ENCODE results near the gene JADE3. TPM values are rescaled to one million over a fixed set of nuclear protein-coding genes. Genes with fewer than 3 reads are reported as not detected.

The JADE3 gene
- total RNA-seq = 3.0 and 3.8 TPM in 2 replicates

DNA sequence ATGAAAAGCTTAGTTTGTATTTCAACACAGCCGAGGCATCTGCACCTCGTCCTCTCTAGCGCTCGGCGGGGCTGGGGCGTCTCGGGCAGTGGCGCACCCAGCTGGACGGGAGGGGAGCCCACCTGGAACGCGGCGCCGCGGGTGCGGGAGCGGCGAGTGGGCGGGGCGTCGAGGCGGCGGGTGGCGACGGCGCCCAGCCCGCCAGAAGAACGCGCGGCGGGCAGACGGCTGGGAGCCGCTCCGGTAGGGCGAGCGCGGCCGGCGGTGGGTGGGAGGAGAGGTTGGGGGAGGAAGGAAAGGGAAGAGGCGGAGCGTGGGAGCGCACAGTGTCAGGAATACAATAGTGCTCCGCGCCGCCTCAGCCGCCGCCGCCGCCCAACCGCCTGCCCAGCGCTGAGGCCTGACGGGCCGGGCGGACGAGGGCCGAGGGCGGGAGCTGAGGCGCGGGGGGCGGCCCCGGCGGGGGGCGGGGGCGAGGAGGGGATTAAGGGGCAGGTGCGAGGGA is at the start of gene JADE3:
Gene JADE3 (plus strand): TSS at position 324 of the 505 bp plus-strand sequence. CDS start 72,474 bp downstream, outside the sequence.
- Mint-ChIP-seq H3K36me3 (ENCODE audit: low read depth) (no peaks in the 10 kb centered on the region), H3K27me3 (ENCODE audit: low read depth) (peaks cover 59% of the 10 kb centered on the region), H3K9me3 (no peaks in the 10 kb centered on the region), H3K4me3 (ENCODE audit: low read depth) (peak within 1 kb of the TSS; percentile 79), H3K27ac (no peak within 1 kb of the TSS), H3K4me1 (ENCODE audit: low read depth) (peaks cover 11% of the 10 kb centered on the region)
- DNase-seq (ENCODE audit: low spot score) = peak; percentile 11
- intact Hi-C loops (cut with micrococcal nuclease) = no loop called here

DNA sequence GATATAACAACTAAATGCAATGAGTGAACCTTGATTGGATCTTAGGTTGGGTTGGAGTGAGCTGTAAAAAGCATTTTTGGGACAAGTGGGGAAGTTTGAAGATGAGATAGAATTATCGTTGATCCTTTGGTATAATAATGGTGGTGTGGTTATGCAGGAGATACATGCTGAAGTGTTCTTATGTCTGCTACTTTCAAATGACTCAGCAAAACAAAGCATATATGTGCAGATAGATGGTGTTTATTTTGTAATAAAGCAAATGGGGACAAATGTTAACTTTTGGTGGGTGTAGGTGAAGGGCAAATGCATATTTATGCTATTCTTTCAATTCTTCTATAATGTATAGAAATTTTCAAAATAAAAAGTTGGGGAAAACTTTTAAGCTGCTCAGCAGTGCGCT is 49.1 kb upstream of the JADE3 start:
- no peak for DNase-seq (ENCODE audit: low spot score)
- no peaks in the 10 kb centered on the region for H3K9me3 Mint-ChIP-seq
- no peak overlapping the region for H3K4me3 Mint-ChIP-seq (ENCODE audit: low read depth)
- H3K27me3 Mint-ChIP-seq (ENCODE audit: low read depth) = no peaks in the 10 kb centered on the region
- no peaks in the 10 kb centered on the region for H3K4me1 Mint-ChIP-seq (ENCODE audit: low read depth)
- H3K27ac Mint-ChIP-seq = no peak overlapping the region
- intact Hi-C loops (cut with micrococcal nuclease) = no loop called here
- peaks cover 23% of the 10 kb centered on the region for H3K36me3 Mint-ChIP-seq (ENCODE audit: low read depth)

DNA sequence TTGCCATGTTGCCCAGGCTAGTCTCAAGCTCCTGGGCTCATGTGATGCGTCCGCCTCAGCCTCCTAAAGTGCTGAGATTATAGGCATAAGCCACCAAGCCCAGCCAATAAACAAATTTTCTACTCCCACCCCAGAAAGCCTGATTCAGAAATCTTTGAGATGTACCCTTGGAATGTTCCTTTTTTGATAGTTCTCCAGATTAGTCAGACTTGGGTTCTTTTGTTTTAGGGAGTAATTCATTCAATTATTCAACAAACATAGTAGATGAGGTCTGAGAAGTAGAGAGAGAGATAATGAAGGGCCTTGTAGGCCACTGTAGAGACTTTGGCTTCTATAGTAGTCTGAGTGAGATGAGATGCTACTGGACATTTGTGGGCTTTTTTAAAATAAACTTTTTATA is 47.6 kb upstream of the JADE3 start:
- Mint-ChIP-seq H3K9me3 (no peaks in the 10 kb centered on the region), H3K27me3 (ENCODE audit: low read depth) (no peaks in the 10 kb centered on the region), H3K4me1 (ENCODE audit: low read depth) (no peaks in the 10 kb centered on the region), H3K27ac (no peak overlapping the region), H3K4me3 (ENCODE audit: low read depth) (no peak overlapping the region), H3K36me3 (ENCODE audit: low read depth) (peaks cover 23% of the 10 kb centered on the region)
- intact Hi-C loops (cut with micrococcal nuclease) = no loop called here
- no peak for DNase-seq (ENCODE audit: low spot score)

DNA sequence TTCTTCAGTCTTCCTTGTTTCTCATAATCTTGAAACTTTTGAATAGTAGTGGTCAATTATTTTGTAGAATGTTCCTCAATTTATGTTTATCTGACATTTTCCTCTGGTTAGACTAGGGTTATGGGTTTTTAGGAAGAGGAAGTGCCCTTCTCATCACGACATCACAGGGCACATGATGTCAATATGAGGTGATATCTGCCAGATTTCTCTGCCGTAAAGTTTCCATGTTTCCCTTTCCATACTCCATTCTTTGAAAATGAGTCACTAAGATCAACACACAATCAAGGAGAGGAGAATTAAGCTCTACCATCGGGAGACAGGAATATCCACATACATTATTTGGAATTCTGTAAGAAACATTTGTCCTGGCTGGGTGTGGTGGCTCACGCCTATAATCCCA is 46.9 kb upstream of the JADE3 start:
- peaks cover 23% of the 10 kb centered on the region for H3K36me3 Mint-ChIP-seq (ENCODE audit: low read depth)
- no peak overlapping the region for H3K27ac Mint-ChIP-seq
- no peak for DNase-seq (ENCODE audit: low spot score)
- no peaks in the 10 kb centered on the region for H3K27me3 Mint-ChIP-seq (ENCODE audit: low read depth)
- intact Hi-C loops (cut with micrococcal nuclease) = no loop called here
- H3K4me1 Mint-ChIP-seq (ENCODE audit: low read depth) = no peaks in the 10 kb centered on the region
- no peak overlapping the region for H3K4me3 Mint-ChIP-seq (ENCODE audit: low read depth)
- no peaks in the 10 kb centered on the region for H3K9me3 Mint-ChIP-seq

DNA sequence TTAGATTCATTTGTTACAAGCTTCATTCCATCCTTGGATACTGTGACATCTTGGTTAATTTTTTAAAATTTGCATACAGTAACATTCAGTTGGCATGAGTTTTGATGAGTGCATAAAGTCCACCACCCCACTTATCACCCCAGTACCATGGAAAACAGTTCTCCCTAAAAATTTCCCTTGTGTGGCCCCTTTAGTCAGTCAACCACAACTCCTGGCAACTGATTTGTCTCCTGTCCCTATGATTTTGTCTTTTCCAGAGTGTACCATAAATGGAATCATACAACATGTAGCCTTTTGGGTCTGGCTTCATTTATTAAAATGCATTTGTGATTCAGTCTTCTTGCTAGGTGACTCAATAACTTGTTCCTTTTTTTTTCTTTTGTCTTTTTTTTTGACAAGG is 45.5 kb upstream of the JADE3 start:
- no peaks in the 10 kb centered on the region for H3K4me1 Mint-ChIP-seq (ENCODE audit: low read depth)
- no peaks in the 10 kb centered on the region for H3K9me3 Mint-ChIP-seq
- no peak overlapping the region for H3K27ac Mint-ChIP-seq
- intact Hi-C loops (cut with micrococcal nuclease) = no loop called here
- no peaks in the 10 kb centered on the region for H3K27me3 Mint-ChIP-seq (ENCODE audit: low read depth)
- peaks cover 17% of the 10 kb centered on the region for H3K36me3 Mint-ChIP-seq (ENCODE audit: low read depth)
- no peak overlapping the region for H3K4me3 Mint-ChIP-seq (ENCODE audit: low read depth)
- DNase-seq (ENCODE audit: low spot score) = no peak

DNA sequence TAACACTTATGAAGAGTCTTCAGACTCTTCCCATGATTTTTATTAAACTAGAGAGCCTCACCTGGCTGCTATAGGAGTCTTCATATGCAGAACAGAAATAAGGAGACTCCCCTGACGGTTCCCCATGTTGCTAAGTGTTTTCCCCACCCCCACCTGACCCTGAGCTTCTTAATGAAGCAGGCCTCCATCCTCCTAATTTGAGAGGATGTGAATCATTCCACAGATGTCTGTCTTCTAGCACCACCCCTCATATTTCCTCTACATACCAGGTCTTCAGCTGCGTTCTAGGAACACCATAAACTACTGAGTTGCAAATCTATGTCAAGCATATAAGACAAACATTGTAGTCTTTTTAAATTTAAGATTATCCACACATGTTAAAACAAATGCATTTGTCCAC is 38.5 kb upstream of the JADE3 start:
- intact Hi-C loops (cut with micrococcal nuclease) = no loop called here
- H3K4me3 Mint-ChIP-seq (ENCODE audit: low read depth) = no peak overlapping the region
- no peak overlapping the region for H3K27ac Mint-ChIP-seq
- H3K9me3 Mint-ChIP-seq = no peaks in the 10 kb centered on the region
- DNase-seq (ENCODE audit: low spot score) = no peak
- peaks cover 3% of the 10 kb centered on the region for H3K36me3 Mint-ChIP-seq (ENCODE audit: low read depth)
- no peaks in the 10 kb centered on the region for H3K27me3 Mint-ChIP-seq (ENCODE audit: low read depth)
- peaks cover 3% of the 10 kb centered on the region for H3K4me1 Mint-ChIP-seq (ENCODE audit: low read depth)

DNA sequence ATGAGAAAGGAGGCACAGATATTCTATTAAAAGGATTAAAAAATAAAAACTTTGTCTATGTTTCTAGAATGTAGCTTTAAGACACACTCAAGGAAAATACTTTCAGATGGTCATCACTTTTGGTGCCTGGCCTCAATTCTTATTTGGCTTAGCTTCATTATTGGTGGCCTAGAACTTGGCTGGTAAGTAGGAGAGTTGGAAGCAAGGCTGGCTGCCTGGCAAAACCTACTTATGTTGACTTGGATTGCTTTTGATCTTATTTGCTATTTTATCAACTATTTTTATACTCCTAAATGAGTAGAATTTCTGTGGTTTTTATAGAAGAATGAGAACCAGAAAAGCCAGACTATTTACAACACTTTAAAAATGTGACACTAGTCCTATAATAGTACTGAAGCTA is 35.3 kb upstream of the JADE3 start:
- no peak for DNase-seq (ENCODE audit: low spot score)

DNA sequence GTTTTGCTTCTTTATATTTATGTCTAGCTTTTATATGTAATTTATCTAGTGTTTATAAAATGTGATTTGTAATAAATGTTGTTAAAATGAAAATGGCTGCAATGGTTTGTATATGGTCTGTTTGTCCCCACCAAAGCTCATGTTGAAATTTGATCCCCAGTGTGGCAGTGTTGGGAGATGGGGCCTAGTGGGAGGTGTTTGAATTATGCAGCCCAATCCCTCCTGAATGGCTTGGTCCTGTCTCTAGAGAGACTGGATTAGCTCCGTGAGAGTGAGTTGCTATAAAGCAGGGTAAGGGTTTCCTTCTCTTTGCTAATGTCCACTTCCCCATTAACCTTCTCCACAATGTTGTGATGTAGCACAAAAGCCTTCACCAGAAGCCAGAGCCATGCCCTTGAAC is 30.0 kb upstream of the JADE3 start:
- H3K4me3 Mint-ChIP-seq (ENCODE audit: low read depth) = no peak overlapping the region
- intact Hi-C loops (cut with micrococcal nuclease) = no loop called here
- H3K36me3 Mint-ChIP-seq (ENCODE audit: low read depth) = peaks cover 3% of the 10 kb centered on the region
- DNase-seq (ENCODE audit: low spot score) = no peak
- no peaks in the 10 kb centered on the region for H3K4me1 Mint-ChIP-seq (ENCODE audit: low read depth)
- no peaks in the 10 kb centered on the region for H3K27me3 Mint-ChIP-seq (ENCODE audit: low read depth)
- H3K27ac Mint-ChIP-seq = no peak overlapping the region
- no peaks in the 10 kb centered on the region for H3K9me3 Mint-ChIP-seq

More for the DNA sequence above, 35.3 kb upstream of the JADE3 start:
- no peaks in the 10 kb centered on the region for H3K9me3 Mint-ChIP-seq
- no peak overlapping the region for H3K4me3 Mint-ChIP-seq (ENCODE audit: low read depth)
- H3K36me3 Mint-ChIP-seq (ENCODE audit: low read depth) = peaks cover 3% of the 10 kb centered on the region
- intact Hi-C loops (cut with micrococcal nuclease) = no loop called here
- H3K27me3 Mint-ChIP-seq (ENCODE audit: low read depth) = no peaks in the 10 kb centered on the region
- H3K27ac Mint-ChIP-seq = no peak overlapping the region
- H3K4me1 Mint-ChIP-seq (ENCODE audit: low read depth) = peaks cover 3% of the 10 kb centered on the region

DNA sequence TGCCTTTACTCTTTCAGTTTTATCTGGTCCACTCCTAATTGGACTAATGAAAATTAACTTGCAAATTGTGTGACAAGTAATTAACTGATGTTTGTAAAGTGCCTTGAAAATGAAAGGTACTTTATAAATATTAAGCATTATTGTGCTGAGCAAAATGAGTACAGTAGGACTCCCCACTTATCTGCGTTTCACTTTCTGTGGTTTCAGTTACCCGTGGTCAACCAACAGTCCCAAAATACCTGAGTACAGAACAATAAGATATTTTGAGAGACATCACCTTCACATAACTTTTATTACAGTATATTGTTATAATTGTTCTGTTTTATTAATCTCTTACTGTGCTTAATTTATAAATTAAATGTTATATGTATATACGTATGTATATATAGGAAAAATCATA is 27.4 kb upstream of the JADE3 start:
- Mint-ChIP-seq H3K27ac (no peak overlapping the region), H3K9me3 (no peaks in the 10 kb centered on the region)

DNA sequence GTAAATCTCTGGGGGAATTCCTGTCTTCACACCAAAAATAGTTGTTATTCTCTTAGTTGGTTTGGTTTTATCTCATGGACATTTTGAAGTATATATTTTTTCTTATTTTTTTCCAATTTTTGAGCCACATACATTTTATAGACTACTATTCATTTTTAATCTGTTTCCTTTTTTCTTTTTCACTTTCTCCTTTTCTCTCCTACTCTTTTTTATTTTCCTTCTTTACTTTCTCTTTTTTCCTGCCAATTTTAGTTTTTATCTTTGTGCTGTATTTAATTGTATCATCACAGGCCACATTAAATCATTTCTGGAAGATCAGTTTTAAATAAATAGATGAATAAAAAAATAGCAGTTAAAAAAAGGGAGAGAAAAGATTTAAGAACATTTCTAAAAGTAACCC is 14.0 kb upstream of the JADE3 start:
- Mint-ChIP-seq H3K9me3 (no peaks in the 10 kb centered on the region), H3K4me3 (ENCODE audit: low read depth) (no peak overlapping the region)

More for the DNA sequence above, 27.4 kb upstream of the JADE3 start:
- Mint-ChIP-seq H3K4me3 (ENCODE audit: low read depth) (no peak overlapping the region), H3K27me3 (ENCODE audit: low read depth) (no peaks in the 10 kb centered on the region), H3K36me3 (ENCODE audit: low read depth) (no peaks in the 10 kb centered on the region), H3K4me1 (ENCODE audit: low read depth) (no peaks in the 10 kb centered on the region)
- no peak for DNase-seq (ENCODE audit: low spot score)
- intact Hi-C loops (cut with micrococcal nuclease) = no loop called here

DNA sequence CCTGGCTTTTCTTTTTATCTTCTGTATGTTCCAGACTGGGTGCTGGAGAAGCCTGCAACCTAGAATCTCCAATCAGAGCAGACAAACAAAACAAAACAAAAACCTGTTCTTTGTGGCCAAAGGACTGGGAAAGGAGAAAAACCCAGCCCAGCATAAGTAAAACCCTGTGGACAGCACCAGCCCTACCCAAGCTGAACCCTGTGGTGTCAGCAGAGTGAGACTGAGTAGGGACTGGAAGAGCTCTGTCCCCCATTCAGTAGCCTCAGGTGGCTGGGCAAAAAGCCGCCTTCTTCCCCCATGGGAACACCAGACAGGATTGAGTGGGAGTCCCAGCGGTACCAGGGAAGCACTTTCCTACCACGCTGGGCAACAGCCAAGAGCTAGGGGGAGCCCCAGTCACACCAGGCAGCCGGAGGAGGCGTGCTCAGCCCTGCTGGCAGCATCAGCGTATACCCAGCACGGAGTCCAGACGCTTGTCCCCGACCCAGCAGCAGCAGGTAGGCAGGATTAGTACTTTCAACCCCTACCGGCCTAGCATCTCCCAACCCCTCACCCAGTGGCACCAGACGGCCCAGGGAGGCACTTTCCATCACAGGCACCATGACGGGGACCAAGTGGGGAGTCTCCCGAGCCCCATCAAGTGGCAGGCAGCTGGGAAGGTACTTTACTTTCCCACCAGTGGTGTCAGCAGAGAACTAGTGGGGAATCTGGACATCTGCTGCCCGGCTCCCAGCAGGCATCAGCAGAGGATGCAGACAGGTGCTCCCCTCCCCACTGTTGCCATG is 8.6 kb upstream of the JADE3 start:
- Mint-ChIP-seq H3K4me1 (ENCODE audit: low read depth) (peaks cover 2% of the 10 kb centered on the region), H3K27me3 (ENCODE audit: low read depth) (peaks cover 21% of the 10 kb centered on the region), H3K4me3 (ENCODE audit: low read depth) (peak overlapping the region; percentile 56), H3K27ac (no peak overlapping the region), H3K9me3 (no peaks in the 10 kb centered on the region), H3K36me3 (ENCODE audit: low read depth) (no peaks in the 10 kb centered on the region)
- intact Hi-C loops (cut with micrococcal nuclease) = loop anchor here (2.0 to 5.0 kb wide), 2 partner anchors 75 to 129 kb away; no protein-coding TSS in a partner anchor
- peak; percentile 37 for DNase-seq (ENCODE audit: low spot score)

More for the DNA sequence above, 14.0 kb upstream of the JADE3 start:
- no peaks in the 10 kb centered on the region for H3K4me1 Mint-ChIP-seq (ENCODE audit: low read depth)
- no peak for DNase-seq (ENCODE audit: low spot score)
- peaks cover 14% of the 10 kb centered on the region for H3K27me3 Mint-ChIP-seq (ENCODE audit: low read depth)
- H3K27ac Mint-ChIP-seq = no peak overlapping the region
- no peaks in the 10 kb centered on the region for H3K36me3 Mint-ChIP-seq (ENCODE audit: low read depth)
- intact Hi-C loops (cut with micrococcal nuclease) = no loop called here

DNA sequence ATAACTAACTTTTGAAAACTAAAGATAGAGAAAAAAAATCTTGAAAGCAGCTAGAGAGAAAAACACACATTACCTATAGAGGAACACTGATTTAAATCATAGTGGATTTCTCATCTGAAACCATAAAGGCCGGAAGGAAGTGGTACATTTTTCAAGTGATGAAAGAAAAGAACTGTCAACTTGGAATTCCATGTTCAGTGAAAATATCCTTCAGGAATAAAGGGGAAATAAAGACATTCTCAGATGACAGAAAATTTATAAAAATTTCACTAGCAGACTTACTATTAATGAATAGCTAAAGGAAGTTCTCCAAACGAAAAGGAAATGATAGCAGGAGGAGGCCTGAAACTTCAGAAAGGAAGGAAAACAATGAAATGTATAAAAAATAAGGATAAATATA is 7.6 kb upstream of the JADE3 start:
- no peak for DNase-seq (ENCODE audit: low spot score)
- Mint-ChIP-seq H3K9me3 (no peaks in the 10 kb centered on the region), H3K27ac (no peak overlapping the region), H3K36me3 (ENCODE audit: low read depth) (no peaks in the 10 kb centered on the region), H3K27me3 (ENCODE audit: low read depth) (peaks cover 30% of the 10 kb centered on the region), H3K4me3 (ENCODE audit: low read depth) (no peak overlapping the region), H3K4me1 (ENCODE audit: low read depth) (peaks cover 2% of the 10 kb centered on the region)
- intact Hi-C loops (cut with micrococcal nuclease) = loop anchor here (2.0 to 5.0 kb wide), 2 partner anchors 74 to 128 kb away; no protein-coding TSS in a partner anchor

DNA sequence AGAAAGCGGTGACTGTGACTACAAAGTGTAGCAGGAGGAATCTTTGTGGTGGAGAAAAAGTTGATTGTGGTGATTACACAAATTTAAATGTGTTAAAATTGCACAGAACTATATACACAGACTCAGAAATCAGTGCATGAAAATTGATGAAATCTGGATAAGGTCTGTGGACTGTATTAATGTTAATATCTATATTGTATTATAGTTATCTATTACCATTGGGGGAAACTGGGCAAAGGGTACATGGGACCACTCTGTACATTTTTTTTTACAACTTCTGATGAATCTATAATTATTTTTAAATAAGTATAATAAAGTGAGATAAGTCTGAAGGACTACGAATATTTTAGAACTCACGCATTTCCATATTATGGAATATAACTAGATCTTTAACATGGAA is 1.8 kb upstream of the JADE3 start:
- H3K4me1 Mint-ChIP-seq (ENCODE audit: low read depth) = peaks cover 11% of the 10 kb centered on the region
- peaks cover 57% of the 10 kb centered on the region for H3K27me3 Mint-ChIP-seq (ENCODE audit: low read depth)

More for the DNA sequence above, 1.8 kb upstream of the JADE3 start:
- Mint-ChIP-seq H3K9me3 (no peaks in the 10 kb centered on the region), H3K27ac (no peak overlapping the region), H3K36me3 (ENCODE audit: low read depth) (no peaks in the 10 kb centered on the region), H3K4me3 (ENCODE audit: low read depth) (no peak overlapping the region)
- intact Hi-C loops (cut with micrococcal nuclease) = no loop called here
- DNase-seq (ENCODE audit: low spot score) = no peak
